ENCODE measurements around the gene DVL1. TPM values are rescaled to one million over a fixed set of nuclear protein-coding genes. Genes with fewer than 3 reads are reported as not detected.

The DVL1 gene
- total and polyA plus RNA-seq, 9 of the 15 experiments (the other 6 are each of a cell fraction or from before 2014, with no cell fraction given), result 0.62 to 135 (median 24.3) TPM

DNA sequence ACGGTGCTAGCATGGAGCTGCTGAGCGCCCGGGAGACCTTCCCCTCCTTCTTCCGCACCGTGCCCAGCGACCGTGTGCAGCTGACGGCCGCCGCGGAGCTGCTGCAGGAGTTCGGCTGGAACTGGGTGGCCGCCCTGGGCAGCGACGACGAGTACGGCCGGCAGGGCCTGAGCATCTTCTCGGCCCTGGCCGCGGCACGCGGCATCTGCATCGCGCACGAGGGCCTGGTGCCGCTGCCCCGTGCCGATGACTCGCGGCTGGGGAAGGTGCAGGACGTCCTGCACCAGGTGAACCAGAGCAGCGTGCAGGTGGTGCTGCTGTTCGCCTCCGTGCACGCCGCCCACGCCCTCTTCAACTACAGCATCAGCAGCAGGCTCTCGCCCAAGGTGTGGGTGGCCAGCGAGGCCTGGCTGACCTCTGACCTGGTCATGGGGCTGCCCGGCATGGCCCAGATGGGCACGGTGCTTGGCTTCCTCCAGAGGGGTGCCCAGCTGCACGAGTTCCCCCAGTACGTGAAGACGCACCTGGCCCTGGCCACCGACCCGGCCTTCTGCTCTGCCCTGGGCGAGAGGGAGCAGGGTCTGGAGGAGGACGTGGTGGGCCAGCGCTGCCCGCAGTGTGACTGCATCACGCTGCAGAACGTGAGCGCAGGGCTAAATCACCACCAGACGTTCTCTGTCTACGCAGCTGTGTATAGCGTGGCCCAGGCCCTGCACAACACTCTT lies 17.0 kb downstream of the DVL1 start (continued):
- TF ChIP-seq, protein P1, sequence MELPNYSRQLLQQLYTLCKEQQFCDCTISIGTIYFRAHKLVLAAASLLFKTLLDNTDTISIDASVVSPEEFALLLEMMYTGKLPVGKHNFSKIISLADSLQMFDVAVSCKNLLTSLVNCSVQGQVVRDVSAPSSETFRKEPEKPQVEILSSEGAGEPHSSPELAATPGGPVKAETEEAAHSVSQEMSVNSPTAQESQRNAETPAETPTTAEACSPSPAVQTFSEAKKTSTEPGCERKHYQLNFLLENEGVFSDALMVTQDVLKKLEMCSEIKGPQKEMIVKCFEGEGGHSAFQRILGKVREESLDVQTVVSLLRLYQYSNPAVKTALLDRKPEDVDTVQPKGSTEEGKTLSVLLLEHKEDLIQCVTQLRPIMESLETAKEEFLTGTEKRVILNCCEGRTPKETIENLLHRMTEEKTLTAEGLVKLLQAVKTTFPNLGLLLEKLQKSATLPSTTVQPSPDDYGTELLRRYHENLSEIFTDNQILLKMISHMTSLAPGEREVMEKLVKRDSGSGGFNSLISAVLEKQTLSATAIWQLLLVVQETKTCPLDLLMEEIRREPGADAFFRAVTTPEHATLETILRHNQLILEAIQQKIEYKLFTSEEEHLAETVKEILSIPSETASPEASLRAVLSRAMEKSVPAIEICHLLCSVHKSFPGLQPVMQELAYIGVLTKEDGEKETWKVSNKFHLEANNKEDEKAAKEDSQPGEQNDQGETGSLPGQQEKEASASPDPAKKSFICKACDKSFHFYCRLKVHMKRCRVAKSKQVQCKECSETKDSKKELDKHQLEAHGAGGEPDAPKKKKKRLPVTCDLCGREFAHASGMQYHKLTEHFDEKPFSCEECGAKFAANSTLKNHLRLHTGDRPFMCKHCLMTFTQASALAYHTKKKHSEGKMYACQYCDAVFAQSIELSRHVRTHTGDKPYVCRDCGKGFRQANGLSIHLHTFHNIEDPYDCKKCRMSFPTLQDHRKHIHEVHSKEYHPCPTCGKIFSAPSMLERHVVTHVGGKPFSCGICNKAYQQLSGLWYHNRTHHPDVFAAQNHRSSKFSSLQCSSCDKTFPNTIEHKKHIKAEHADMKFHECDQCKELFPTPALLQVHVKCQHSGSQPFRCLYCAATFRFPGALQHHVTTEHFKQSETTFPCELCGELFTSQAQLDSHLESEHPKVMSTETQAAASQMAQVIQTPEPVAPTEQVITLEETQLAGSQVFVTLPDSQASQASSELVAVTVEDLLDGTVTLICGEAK (IDR thresholded peaks at IDR 0.05), result no peak
- TF ChIP-seq, protein P1 (CRISPR knock-in tag; IDR thresholded peaks at IDR 0.05), result no peak
- TF ChIP-seq SUPT5H (IDR thresholded peaks at IDR 0.05), result peak; percentile 37; the same call in 1 of the 2 replicates
- TF ChIP-seq NONO (IDR thresholded peaks at IDR 0.05; ENCODE audit: low read depth in 2 of 2, low read length in 1 of 2), result no peak
- TF ChIP-seq MTA3 (IDR thresholded peaks at IDR 0.05; ENCODE audit: borderline replicate concordance), result no peak
- TF ChIP-seq POLR2G (IDR thresholded peaks at IDR 0.05; ENCODE audit: low read depth, low read length), result peak; percentile 69
- TF ChIP-seq POLR2AphosphoS2 (IDR thresholded peaks at IDR 0.05; ENCODE audit: low read length), result 0 out of 2 replicates have a peak, but pooled peaks have one; percentile 71
- TF ChIP-seq GTF2A2 (tag; IDR thresholded peaks at IDR 0.05), result no peak
- no peak for TF ChIP-seq KLF6 (CRISPR knock-in tag; IDR thresholded peaks at IDR 0.05; ENCODE audit: borderline replicate concordance)
- TF ChIP-seq NR2C1 (IDR thresholded peaks at IDR 0.05), result no peak
- TF ChIP-seq NR2C1 (tag; IDR thresholded peaks at IDR 0.05), result 0 out of 2 replicates have a peak, but pooled peaks have one; percentile 16
- no peak for TF ChIP-seq BCOR (IDR thresholded peaks at IDR 0.05)
- TF ChIP-seq RNF2 (IDR thresholded peaks at IDR 0.05), result no peak
- TF ChIP-seq CBFA2T2 (conservative IDR thresholded peaks at IDR 0.05), result no peak
- TF ChIP-seq SIX5 (IDR thresholded peaks at IDR 0.05; ENCODE audit: borderline replicate concordance in 1 of 2, insufficient read depth in 1 of 2, low read depth in 1 of 2, low read length in 2 of 2), result no peak
- peak; percentile 27; the same call in 1 of the 2 replicates for TF ChIP-seq POLR2A (conservative IDR thresholded peaks at IDR 0.05)
- no peak for TF ChIP-seq ZNF785 (CRISPR knock-in tag; IDR thresholded peaks at IDR 0.05)
- TF ChIP-seq HLTF (IDR thresholded peaks at IDR 0.05), result no peak
- TF ChIP-seq, protein P2, sequence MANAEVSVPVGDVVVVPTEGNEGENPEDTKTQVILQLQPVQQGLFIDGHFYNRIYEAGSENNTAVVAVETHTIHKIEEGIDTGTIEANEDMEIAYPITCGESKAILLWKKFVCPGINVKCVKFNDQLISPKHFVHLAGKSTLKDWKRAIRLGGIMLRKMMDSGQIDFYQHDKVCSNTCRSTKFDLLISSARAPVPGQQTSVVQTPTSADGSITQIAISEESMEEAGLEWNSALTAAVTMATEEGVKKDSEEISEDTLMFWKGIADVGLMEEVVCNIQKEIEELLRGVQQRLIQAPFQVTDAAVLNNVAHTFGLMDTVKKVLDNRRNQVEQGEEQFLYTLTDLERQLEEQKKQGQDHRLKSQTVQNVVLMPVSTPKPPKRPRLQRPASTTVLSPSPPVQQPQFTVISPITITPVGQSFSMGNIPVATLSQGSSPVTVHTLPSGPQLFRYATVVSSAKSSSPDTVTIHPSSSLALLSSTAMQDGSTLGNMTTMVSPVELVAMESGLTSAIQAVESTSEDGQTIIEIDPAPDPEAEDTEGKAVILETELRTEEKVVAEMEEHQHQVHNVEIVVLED (CRISPR knock-in tag; IDR thresholded peaks at IDR 0.05), result no peak
- TF ChIP-seq POLR2AphosphoS5 (IDR thresholded peaks at IDR 0.05; ENCODE audit: control insufficient read depth, insufficient read depth, low read depth, low read length), result 0 out of 2 replicates have a peak, but pooled peaks have one; percentile 11
